Breast epithelium (tissue), 4 donors: ENCODE data around the gene OR52N5. TPM values are rescaled to one million over a fixed set of nuclear protein-coding genes. Genes with fewer than 3 reads are reported as not detected.
A peak's percentile ranks its signal among the peaks of the same experiment; 100 is the strongest.

ENCODE experiments used
- DNase-seq, 2 donors: peaks; one replicate each; pipeline ENCODE4 v3.0.0-alpha.2; 2019; ENCODE audit warnings: low spot score in 2 of 2
- H3K27ac ChIP-seq, 2 donors: fragments of 200-600 bp; sonication (generic) in 1 of 2; one replicate each; pipeline ENCODE4 v1.5.1; 2016 to 2019; ENCODE audit warnings: mild to moderate bottlenecking in 1 of 2
- H3K27me3 ChIP-seq, 2 donors: fragments of 200-600 bp; sonication (generic) in 1 of 2; one replicate each; pipeline versions ENCODE4 v1.5.1 to v1.6.0; 2017 to 2019; ENCODE audit warnings: control low read depth in 1 of 2, mild to moderate bottlenecking in 1 of 2
- H3K36me3 ChIP-seq: fragments of 200-600 bp; one replicate; pipeline ENCODE4 v1.5.1; 2019
- H3K4me1 ChIP-seq, 2 donors: fragments of 200-600 bp; sonication (generic); one replicate each; pipeline ENCODE4 v1.5.1; 2016 to 2019; ENCODE audit warnings: control low read depth in 1 of 2
- H3K4me3 ChIP-seq, 3 donors: fragments of 200-600 bp; sonication (generic); 1 replicate in 2 of 3; 2 replicates in 1 of 3; pipeline ENCODE4 v1.5.1; 2016 to 2019; ENCODE audit warnings: mild to moderate bottlenecking in 3 of 3, moderate library complexity in 2 of 3
- H3K9me3 ChIP-seq, 2 donors: fragments of 200-600 bp; sonication (generic) in 1 of 2; one replicate each; pipeline ENCODE4 v1.5.1; 2016 to 2019; ENCODE audit warnings: control low read depth in 1 of 2
- CTCF ChIP-seq, 3 donors: fragments of 450-650 bp; IDR thresholded peaks; one replicate each; pipeline ENCODE4 v1.5.1; 2016 to 2017; ENCODE audit warnings: antibody characterized with exemption in 3 of 3, mild to moderate bottlenecking in 3 of 3, moderate library complexity in 3 of 3
- POLR2A ChIP-seq: fragments of 450-650 bp; IDR thresholded peaks from one replicate; pipeline ENCODE4 v1.6.1; 2016; ENCODE audit warnings: antibody characterized with exemption, mild to moderate bottlenecking, moderate library complexity
- POLR2AphosphoS5 ChIP-seq, 3 donors: sonication (generic); formaldehyde crosslinking; IDR thresholded peaks; one replicate each; pipeline ENCODE4 v1.6.1; 2017; ENCODE audit warnings: antibody characterized with exemption in 3 of 3
- intact Hi-C: fragments of 100-400 bp; cut with DNase I; formaldehyde crosslinking; loops from one replicate; pipeline ENCODE4 v1.15.1; 2023; ENCODE audit warnings: low total_unique reads
- total RNA-seq, 3 donors: library from RNA; depleted of rRNA; stranded (reverse); fragments of >200 nt; gene quantifications; one replicate each; pipeline ENCODE4 v1.1.0, GENCODE V29; 2016

Gene OR52N5
- under 1 TPM in 1 of 3 donors, not detected in 2; 0.29 TPM for total RNA-seq

GRCh38 chr11:5783255-5783654 is at the start of gene OR52N5:
Gene OR52N5 (minus strand): TSS chr11:5783355. CDS start chr11:5778634, 4,721 bp downstream.
- no peaks in the 10 kb centered on the region for H3K27me3 ChIP-seq
- no peaks in the 10 kb centered on the region for H3K36me3 ChIP-seq
- intact Hi-C loops, result no loop called here

GRCh38 chr11:5831196-5831829 is 48.2 kb upstream of the OR52N5 start:
- no peak overlapping the region for H3K4me3 ChIP-seq
- no peaks in the 10 kb centered on the region for H3K36me3 ChIP-seq
- TF ChIP-seq POLR2A, result no peak
- TF ChIP-seq POLR2AphosphoS5 (IDR thresholded peaks at IDR 0.05), result no peak
- no peak for TF ChIP-seq CTCF (IDR thresholded peaks at IDR 0.05)
- no peak overlapping the region for H3K27ac ChIP-seq
- H3K4me1 ChIP-seq, result no peaks in the 10 kb centered on the region
- DNase-seq, result no peak
- H3K27me3 ChIP-seq, result no peaks in the 10 kb centered on the region
- intact Hi-C loops, result loop anchor here (5.0 to 10.0 kb wide), 2 partner anchors 421 to 1533 kb away; no protein-coding TSS in a partner anchor
- H3K9me3 ChIP-seq, result no peaks in the 10 kb centered on the region

More at GRCh38 chr11:5783255-5783654, at the start of gene OR52N5:
- TF ChIP-seq CTCF (IDR thresholded peaks at IDR 0.05), result no peak
- no peak for TF ChIP-seq POLR2A
- TF ChIP-seq POLR2AphosphoS5 (IDR thresholded peaks at IDR 0.05), result no peak
- Histone ChIP-seq H3K27ac (no peak within 1 kb of the TSS), H3K9me3 (no peaks in the 10 kb centered on the region), H3K4me3 (no peak within 1 kb of the TSS), H3K4me1 (no peaks in the 10 kb centered on the region)
- no peak for DNase-seq

DNA sequence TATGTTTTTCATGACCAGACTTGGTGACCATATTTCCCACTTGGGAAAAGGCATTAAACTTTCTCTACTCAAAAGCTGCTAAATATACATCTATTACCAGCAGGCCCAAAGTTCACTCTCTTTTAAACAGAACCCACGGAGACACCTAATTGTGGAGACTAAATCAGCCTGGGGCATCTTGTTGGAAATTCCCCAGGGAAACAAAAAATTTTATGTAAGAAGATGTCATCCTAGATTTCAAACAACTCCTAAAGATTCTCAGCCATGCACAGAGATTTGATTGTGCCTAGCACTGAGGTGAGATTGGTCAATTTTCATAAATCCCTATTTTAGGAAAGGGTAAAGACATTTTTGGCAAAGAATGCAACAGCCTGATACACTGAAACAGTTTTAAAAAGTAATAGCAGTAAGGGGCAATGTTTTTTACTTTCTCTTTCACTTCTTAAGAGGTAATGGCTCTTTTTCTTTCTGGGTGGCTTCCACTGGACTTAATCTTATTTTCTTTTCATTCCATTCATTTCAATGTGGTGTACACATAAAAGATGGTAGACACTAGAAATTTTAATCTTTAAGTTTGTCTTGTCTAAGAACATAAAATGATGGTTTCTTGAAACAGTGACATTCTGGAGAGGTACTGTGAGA is 35.2 kb upstream of the OR52N5 start:
- intact Hi-C loops, result no loop called here
- H3K27me3 ChIP-seq, result no peaks in the 10 kb centered on the region
- no peaks in the 10 kb centered on the region for H3K9me3 ChIP-seq
- H3K4me3 ChIP-seq, result peak overlapping the region in 1 of 3 donors; percentile 25
- H3K36me3 ChIP-seq, result no peaks in the 10 kb centered on the region
- no peak for DNase-seq
- H3K27ac ChIP-seq, result no peak overlapping the region
- TF ChIP-seq POLR2AphosphoS5 (IDR thresholded peaks at IDR 0.05) (no peak), CTCF (IDR thresholded peaks at IDR 0.05) (no peak), POLR2A (no peak)
- no peaks in the 10 kb centered on the region for H3K4me1 ChIP-seq

DNA sequence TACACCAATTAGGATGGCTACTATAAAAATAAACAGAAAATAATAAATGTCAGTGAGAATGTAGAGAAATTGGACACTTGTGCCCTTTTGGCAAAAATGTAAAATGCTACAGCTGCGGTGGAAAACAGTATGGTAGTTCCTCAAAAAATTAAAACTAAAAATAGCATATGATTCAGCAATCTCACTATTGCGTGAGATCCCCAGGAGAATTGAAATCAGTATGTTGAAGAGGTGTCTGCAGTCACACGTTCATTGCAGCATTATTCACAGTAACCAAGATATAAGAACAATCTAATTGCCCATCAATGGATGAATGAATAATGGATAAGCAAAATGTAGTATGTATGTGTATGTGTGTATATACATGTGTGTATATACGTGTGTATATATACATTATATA is 32.4 kb upstream of the OR52N5 start:
- H3K4me1 ChIP-seq, result no peaks in the 10 kb centered on the region
- no peak overlapping the region for H3K27ac ChIP-seq
- no peaks in the 10 kb centered on the region for H3K27me3 ChIP-seq
- no peaks in the 10 kb centered on the region for H3K36me3 ChIP-seq
- intact Hi-C loops, result no loop called here
- H3K9me3 ChIP-seq, result no peaks in the 10 kb centered on the region
- no peak for DNase-seq
- no peak overlapping the region for H3K4me3 ChIP-seq
- TF ChIP-seq CTCF (IDR thresholded peaks at IDR 0.05), result no peak
- no peak for TF ChIP-seq POLR2A
